GM21381 (cell line): ENCODE data around the gene SDK2.

Source experiments
- ATAC-seq: cut with Tn5 transposase; IDR thresholded peaks from one replicate; pipeline ENCODE4 v1.9.1; 2021; ENCODE audit warnings: mild to moderate bottlenecking, moderate library complexity; ENCODE audit not compliant: unreplicated experiment

The SDK2 gene

DNA sequence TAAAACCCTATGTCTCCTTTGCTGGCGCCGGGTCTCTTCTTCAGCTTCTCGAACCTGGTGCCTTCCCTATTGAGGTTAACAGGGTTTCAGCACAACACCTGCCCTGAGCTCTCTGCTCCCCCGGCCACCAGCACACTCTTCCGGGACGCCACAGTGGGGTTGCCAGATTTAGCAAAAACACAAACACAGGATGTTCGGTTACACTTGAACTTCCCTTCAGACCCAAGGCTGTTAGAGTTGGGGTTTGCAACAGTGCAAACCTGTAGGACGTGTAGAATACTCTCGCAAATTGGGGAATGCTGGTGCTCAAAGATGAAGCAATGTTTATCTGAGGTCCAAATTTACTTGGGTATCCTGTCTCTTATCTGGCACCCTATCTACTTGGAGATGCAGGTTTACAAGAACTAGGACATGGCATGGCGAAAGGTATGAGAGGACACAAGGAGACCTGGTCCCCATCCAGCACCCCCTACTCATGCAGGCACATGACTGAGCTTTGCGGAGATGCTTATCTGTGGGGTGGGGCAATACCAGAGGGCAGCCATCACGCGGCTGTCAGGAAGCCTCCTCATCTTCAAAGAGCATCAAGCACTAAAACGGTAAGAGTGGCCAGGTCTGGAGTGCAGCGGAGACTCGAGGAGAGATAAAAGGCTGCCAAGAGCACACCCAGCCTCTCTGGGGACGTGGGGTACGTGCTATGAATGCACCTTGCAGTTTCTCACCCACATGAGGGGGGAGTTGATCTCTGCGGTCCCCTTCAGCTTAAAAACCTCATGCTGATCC is 52.8 kb downstream of the SDK2 start:
- peak; percentile 67 for ATAC-seq

DNA sequence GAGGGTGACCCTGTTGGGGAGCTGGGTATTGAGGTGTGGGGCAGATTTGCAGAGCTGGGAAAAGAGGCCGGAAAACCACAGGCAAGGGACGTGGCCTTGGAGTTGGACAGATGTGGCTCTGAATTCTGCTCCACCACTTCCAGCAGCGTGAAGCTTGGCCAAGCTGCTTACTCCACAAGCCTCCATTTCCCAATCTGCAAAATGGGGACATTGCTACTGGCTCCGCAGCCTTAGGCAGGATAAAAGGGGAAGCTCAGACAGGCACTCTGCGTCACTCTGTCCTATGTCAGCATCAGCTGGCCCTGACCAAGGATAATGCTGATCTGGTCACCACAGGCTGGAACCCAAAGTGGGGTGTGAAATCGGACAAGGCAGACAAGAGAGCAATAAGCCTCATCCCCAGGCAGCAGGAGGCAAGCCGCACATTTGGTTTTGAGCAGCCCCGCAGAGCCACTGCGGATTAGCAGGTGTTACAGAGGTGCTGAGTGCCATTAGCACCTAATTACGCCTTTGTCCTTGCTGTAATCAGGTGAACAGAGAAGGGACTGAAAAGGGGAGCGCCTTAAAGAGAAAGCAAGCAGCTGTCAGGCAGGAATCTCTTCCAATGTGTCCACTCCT is 54.8 kb downstream of the SDK2 start:
- ATAC-seq = no peak

DNA sequence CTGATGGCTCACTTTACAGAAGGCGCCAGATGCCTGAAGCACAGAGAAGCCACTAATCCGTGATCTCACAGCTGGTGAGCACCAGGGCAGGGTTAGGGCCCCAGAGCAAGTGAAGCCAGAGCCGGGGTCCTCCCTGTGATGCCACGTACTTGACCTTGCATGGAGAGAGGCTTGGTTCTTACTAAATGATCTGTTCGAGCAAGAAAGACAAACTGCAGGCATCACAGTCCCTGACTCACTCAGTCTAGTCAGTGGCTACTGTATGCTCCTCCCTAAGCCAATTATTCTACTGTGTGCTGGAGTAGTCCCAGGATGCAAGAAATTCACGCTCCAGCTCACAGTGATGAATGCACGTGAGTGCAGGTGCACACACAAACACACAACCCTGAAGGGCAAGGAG is 55.4 kb downstream of the SDK2 start:
- no peak for ATAC-seq

DNA sequence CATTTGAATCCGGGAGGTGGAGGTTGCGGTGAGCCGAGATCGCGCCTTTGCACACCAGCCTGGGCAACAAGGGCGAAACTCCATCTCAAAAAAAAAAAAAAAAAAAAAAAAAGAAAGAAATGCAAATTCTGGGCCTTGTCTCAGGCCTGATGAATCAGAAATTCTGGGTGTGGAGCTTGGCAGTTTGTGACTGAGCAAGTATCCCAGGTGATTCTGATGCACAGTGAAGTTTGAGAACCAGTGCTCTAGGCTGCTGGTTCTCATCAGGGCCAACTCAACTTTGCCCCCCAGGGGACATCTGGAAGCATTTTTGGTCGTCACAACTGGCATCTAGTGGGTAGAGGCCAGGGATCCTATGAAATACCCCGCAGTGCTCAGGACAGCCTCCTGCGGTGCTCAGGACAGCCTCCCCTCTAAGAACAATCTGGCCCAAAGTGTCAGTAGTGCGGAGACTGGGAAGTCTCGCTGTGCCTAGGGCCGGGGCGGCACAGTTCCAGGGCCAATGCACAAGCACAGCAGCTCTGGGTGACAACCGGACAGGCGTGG is 55.9 kb downstream of the SDK2 start:
- no peak for ATAC-seq

DNA sequence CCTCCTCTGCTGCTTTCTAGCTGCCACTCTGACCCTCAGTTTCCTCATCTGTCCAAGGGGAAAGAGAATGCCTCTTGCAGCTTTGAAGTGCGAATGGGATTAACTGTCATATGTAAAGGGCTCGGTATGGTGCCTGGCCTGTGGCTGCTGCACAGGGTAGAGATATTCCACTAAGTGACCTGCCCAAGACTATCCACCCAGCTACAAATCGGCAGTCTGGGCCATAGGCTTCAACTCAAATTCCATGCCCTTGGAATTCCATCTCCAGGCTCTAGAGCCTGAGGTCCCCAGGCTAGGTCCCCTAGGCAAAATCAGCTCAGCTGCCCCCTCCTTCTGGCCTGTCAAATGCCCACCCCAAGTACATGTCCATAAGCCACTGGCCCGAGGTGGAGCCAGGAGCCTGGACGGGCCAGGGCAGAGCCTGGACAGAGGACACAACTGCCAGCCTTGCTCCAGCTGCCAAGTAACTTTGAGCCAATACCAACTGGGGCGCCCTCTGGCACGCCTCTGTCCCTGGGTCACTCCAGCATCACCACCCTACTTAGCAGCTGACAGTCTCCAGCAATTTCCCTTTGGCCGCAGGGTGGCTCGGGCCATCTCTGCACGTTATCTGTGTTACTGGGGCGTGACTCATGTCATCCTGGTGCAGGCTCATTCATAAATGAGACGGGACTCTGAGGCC is 57.2 kb downstream of the SDK2 start:
- ATAC-seq = no peak

DNA sequence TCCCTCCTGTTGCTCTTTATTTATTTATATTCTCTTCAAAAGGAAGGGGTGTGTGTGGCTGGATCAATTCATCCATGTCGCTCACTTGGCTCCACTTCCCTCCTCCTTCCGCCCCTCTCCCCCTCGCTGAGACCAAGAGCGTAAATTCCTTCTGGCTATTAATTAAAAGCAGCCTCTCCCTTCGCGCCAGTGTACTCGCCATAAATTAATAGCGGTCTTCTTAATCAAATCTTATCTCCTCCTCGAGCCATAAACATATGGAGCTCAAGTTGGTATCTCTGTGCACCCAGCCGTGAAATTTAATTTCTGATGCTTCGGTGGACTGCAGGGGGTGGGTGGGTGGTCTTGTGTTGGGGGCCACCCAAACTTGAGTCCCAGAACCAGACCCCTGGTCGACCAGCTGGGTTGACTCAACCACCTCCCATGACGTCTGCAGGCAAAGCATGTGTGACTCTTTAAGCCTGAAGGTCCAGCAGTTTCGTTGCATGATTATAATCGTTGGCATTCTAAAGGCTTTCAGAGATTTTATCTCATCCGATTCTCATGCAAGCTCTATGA is 57.9 kb downstream of the SDK2 start:
- no peak for ATAC-seq

DNA sequence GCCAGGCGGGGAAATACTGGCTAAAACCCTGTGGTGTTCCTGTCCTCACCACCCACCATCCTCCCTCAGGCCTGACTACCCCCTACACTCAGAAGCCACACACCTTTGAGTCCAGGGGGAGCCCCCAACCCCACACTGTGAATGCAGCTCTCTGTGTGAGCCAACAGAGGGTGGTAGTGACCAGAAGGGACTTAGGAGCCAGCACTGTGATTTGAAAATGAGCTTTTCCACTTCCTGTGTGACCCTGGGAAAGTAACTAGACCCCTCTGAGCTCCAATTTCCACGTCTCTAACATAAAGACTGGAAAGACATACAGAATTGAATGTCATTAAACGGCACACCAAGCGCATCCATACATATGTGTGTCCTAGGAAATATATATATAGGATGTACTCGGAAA is 58.7 kb downstream of the SDK2 start:
- ATAC-seq = no peak

DNA sequence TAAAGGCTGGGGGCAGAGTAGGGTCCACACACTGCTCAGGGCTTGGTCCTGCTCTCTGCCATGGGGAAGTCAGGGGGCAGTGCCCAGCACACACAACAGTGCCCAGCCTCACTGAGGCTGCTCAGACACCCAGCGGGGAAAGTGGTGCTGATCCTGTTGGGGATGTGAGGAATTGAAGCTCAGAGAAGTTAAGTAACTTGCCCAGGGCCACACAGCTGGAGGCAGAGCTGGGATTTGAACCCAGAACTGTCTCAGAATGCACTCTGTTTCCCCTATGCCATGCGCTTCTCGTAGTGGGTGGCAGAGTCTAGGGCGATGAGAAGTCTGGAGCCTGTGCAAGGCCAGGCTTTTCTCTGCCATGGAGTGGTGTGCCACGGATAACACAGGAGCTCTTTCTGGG is 59.3 kb downstream of the SDK2 start:
- ATAC-seq = no peak

DNA sequence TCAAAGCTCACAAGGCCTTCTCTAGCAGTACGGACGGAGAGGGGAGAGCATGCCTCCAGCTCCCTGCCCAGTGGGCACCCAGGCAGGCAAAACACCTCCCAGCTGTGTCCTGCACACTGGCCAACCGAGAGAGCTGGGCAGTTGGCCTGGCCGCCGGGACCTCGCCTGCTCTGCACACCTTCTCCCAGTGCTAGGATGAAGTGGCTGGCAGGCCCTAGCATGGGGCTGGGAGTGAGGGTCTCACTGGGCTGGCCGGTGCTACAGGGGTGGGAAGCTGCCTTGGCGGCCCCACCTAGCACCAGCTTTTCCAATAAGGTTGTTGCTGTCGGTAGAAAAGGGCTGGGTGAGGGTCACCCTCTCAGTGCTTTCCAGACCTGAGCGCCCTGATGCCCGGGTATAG is 60.2 kb downstream of the SDK2 start:
- no peak for ATAC-seq

DNA sequence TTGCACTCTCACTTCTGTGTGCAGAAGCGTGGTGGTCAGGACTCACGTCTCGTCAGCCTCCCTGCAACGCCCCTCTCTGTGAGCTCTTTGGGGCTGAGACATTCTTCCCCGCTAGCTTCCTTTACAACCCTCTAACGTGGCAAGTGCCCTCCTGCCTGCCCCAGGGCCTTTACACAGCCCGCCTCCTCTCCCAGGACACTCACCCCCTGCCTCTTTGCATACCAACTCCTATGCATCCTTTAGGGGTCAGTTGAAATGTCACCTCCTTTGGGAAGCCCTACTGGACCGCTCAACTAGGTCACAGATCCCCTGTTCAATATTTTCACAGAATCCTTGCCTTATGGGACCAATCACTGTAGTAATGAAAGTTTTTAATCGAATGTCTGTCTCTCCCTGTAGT is 61.4 kb downstream of the SDK2 start:
- ATAC-seq = no peak

DNA sequence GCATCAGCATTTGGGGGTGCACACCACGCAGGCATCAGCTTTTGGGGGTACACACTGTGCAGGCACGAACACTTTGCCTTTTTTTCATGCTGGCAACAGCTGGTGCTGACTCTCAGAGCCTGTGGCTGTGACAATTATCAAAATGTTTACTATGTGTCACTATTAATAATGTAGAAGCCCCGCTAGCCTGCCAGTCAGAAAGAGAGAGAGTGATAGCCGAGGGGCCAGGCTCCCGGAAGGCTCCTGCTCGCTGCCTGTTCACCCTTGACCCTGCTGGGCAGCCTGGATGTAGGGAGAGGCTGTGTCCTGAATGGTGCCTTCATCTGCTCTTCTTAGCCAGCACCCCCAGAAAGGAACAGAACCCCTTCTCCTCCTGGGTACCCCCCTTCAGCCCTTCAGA is 61.9 kb downstream of the SDK2 start:
- ATAC-seq = no peak

DNA sequence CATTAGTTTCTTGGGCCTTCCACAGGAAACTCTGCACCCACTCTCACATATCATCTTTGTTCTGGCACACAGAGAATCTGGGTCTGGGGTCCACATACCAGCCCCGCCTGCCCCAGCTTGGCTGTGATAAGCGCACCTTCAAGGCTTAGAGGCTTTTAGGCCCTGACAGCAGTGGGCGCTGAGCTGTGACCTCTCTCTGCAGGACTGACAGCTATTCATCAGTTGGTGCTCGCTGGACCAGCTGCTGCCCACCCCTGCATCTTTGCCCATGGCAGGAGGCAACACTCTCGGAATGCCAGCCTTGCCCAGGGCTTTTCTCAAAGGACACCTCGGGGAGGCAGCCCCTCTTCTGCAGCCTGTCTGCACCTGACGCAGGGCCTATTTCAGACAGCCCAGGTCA is 62.9 kb downstream of the SDK2 start:
- ATAC-seq = no peak

DNA sequence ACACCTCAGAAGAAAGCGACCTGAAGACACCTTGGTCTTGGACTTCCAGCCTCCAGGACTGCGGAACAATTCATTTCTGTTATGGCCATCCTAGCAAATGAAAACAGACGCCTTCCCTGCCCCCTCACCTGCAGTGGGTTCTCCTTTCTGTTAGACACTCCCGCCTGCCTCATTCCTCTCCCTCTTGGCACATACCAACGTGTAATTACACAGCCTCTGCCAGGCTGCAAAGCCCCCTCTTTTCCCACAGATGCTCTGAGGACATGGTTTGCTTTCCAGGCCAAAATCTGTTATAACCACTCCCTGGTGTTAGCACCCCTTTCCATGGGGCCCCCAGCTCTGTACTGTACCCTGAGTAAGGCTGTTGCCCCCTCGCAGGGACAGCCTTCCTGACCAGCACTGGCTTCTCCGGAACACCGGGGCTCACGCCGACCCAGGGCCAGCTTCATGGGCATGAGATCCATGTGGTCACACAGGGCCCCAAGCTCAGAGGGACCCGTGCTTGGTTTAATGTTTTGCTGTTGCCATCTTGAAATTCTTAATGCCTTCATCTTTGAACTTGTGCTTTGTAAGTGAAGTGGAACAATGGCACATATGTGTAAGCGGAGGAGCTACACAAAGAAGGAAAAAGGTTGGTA is 64.1 kb downstream of the SDK2 start:
- ATAC-seq = no peak

DNA sequence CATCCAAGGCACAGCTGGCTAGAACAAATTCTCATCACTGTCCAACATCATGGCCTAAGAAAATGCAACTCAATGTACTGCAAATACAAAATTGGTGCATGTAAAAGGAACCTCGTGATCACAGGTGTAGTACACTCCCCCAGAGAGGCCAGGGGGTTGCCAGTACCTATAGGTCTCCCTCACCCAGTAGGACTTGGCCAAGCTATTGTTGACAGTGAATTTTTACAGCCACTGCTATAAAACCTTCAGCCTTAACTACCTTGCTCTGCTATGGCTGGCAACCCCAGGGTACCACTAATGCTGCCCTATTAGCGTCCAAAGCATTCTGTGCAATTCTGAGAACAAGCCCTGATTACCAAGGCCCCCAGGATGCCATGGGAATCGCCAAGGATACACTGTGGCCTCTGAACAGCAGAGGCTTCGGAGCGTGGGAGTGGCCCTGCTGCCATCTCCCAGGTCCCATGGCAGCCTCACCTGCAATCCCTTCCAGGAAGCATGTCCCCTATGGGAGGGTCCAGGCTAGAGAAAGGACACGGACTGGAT is 67.6 kb downstream of the SDK2 start:
- no peak for ATAC-seq

DNA sequence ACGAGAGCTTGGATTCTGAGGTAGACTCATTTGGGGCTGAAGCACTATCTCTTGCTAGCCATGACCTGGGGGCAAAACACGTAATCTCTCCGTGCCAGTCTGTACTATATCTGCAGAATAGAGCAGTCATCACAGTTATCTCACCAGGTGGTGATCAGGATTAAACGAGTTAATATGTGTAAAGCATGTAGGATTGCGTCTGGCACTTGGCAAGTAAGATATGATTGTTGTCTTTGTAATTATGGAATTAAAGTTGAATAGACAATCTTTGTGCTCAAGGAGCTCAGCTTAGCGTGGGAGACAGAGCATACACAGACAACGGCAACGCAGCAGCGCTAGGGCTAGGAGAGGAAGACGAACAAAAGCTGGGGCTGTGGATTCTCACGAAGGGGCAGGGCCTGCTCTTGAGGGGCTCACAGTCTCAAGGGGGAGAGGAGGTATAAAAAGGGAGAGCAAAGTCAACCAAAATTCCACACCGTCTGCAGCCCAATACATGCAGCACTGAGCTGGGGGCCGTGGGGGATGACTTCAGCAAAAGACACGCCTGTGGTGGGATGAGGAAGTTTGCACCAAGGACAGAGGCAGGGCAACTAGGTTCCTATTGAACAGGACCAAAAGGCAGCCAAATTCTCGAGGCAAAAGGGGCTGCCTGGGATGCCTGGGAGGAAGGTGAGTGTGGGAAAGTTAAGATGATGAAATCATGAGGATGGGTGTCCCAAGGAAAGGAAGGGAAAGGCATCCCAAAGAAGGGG is 68.6 kb downstream of the SDK2 start:
- ATAC-seq = no peak

DNA sequence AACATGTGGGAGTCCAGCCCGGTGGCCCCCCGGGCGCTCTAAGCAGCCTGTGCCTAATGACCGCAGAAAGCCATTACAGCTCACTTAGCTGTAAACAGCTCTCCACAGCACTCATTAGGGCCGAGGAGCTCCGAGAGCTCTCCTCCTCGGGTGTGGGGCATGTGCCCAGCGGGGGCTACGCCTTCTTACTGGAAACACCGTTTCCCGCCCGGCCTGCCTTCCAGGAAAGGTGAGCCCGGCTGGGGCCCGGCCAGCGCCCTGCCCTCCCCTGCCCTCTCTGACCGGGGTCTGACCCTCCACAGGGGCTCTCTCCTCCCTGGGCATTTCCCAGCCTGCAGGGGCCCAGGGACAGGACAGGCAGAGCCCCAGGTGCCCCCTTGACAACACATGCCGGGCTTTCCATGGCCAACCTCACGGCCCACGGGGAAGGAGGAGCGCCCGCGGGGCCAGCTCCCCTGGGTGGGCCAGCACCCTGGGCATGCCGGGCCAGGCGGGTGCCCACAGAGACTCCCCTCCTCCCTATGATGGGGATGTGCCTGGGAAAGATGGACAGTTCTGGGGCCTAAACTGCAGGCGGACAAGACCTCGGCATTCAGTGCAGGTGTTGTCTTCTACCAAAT is 72.6 kb downstream of the SDK2 start:
- no peak for ATAC-seq

DNA sequence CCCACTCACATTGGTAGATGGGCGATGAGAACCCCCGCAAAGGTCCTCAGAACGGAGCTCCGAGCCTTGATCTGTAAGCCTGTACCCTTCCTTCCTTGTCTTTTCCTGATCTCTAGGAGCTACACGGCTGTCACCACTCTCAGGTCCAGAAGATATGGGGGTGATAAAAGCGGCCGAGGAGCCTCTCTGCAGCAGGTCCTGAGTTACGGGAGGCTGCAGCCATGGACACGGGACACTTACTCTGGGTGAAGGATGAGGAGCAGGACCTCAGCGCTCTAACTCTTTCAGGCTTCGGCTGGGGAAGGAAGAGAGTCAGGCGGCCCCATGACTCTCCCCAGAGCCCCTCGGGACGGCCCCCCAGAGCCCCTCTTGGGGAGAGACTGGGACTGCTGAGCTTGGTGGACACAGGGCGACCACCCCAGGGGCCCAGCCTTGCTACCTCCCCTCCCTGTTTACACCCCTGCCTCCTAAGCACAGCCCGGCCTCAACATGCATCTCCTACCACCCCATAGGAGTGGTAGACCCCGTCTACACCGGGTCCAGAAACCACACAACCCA is 74.4 kb downstream of the SDK2 start:
- no peak for ATAC-seq

DNA sequence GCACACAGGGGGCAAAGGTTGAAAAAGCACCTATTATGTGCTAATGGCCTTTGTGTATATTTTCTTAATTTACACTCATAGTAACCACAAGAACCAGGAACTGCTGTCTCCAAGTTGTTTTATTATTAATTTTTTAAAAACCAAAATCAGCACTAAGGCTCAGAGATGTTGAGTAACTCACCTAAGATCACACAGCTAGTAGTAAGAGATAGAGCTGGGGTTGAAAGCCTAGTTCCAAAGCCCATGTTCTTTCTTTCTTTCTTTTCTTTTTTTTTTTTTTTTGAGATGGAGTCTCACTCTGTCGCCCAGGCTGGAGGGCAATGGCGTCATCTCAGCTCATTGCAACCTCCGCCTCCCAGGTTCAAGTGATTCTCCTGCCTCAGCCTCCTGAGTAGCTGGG is 75.3 kb downstream of the SDK2 start:
- no peak for ATAC-seq
